ENCODE data around the gene FBXL3. TPM values are rescaled to one million over a fixed set of nuclear protein-coding genes. Genes with fewer than 3 reads are reported as not detected.
A peak's percentile ranks its signal among the peaks of the same experiment; 100 is the strongest.

FBXL3 gene
- total RNA-seq, 2 donors from 2014 or later: 38.9 to 53.3 TPM

DNA sequence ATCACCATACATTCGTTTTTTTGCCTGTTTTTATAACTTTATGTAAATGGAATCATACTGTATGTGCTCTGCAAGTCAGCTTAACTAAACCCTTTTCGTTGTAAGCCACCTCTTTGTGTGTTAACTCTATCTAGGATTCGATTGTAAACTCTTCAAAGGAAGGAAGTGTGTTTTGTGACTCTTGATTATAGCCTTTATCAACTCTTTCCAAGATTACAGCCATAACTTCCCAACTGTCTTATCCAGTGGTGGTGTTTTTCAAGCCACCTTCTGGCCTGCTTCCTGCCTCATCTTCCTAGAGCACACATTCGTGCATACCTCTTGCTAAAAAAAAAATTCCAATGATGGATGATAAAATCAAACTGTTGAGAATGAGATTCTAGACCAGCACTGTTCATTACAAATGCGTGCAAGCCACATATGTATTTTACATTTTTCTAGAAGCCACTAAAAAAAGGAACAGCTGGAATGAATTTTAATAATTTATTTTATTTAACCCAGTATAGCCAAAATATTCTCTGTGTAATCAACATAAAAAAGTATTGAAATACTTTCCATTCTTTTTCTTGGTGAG is 12.0 kb upstream of the FBXL3 start:
- H3K27ac Mint-ChIP-seq: no peak overlapping the region
- no peaks in the 10 kb centered on the region for H3K27me3 Mint-ChIP-seq
- no peak for ATAC-seq (replicated peaks)
- H3K4me3 Mint-ChIP-seq: no peak overlapping the region
- peaks cover 16% of the 10 kb centered on the region for H3K4me1 Mint-ChIP-seq
- H3K9me3 Mint-ChIP-seq: no peaks in the 10 kb centered on the region
- no peaks in the 10 kb centered on the region for H3K36me3 Mint-ChIP-seq (ENCODE audit: low read depth)

DNA sequence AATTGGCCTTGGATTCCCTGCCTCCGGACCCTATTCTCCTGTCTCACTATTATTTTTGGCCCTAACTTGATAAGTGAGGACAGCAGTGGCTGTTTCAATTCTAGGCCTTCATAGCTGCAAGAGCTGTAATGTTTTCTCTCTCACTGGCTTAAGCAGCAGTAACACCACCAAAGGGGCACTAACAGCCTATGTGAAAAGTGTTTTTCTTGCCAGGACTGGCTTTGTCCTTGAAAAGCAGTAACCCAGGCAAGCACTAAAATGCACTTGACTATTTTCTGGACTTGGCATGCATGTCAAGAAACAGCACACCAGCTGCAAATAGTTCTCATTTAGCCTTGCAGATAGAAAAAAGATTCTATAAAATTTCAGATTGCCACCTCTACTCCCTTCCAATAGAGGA is 9.3 kb upstream of the FBXL3 start:
- Mint-ChIP-seq H3K4me3 (no peak overlapping the region), H3K4me1 (peaks cover 15% of the 10 kb centered on the region), H3K27ac (no peak overlapping the region), H3K27me3 (no peaks in the 10 kb centered on the region), H3K36me3 (ENCODE audit: low read depth) (no peaks in the 10 kb centered on the region), H3K9me3 (no peaks in the 10 kb centered on the region)
- ATAC-seq (replicated peaks): no peak

DNA sequence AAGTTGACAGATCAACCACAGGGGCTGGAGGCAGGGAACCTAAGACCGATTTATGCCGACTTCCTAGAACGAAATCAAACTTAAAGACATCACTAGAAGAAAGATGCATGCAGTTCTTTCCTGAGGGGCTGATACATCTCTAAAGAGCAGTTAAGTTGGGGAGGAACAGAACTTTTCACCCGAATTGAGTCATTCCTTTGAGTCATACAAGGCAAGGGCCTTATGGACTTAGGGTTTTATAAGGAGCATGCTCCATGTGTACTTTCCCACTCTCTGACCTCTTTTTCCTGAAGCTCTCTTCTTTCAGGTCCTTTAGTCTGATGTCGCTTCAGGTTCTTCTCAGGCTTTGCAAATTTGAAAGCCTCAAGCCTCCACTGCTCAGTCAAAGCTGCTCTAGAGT is 7.9 kb upstream of the FBXL3 start:
- no peaks in the 10 kb centered on the region for H3K36me3 Mint-ChIP-seq (ENCODE audit: low read depth)
- no peak overlapping the region for H3K27ac Mint-ChIP-seq
- H3K9me3 Mint-ChIP-seq: no peaks in the 10 kb centered on the region
- peaks cover 15% of the 10 kb centered on the region for H3K4me1 Mint-ChIP-seq
- no peaks in the 10 kb centered on the region for H3K27me3 Mint-ChIP-seq
- H3K4me3 Mint-ChIP-seq: peak overlapping the region; percentile 9
- ATAC-seq (replicated peaks): peak; percentile 73

DNA sequence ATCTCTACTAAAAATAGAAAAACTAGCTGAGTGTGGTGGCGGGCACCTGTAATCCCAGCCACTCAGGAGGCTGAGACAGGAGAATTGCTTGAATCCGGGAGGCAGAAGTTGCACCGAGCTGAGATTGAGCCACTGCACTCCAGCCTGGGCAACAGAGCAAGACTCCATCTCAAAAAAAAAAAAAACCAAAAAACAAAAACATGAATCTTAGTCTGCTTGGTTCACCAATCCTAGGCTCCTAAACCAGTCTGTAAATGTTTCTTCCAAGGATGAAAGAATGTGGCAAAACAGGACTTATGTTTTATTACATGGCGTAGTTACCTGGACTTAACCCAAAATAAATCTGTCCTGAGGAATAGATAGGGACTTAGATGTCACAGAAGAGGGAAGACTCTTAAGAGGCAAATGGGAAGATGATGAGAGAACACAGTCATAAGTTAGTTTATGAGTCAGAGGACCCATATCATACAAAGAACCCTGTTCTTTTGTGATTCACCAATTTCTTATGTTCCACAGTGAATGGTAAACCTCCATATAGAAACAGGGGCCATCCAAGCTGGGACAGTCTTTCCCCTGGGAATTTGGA is 6.9 kb upstream of the FBXL3 start:
- H3K27ac Mint-ChIP-seq: no peak overlapping the region
- ATAC-seq (replicated peaks): peak; percentile 95

DNA sequence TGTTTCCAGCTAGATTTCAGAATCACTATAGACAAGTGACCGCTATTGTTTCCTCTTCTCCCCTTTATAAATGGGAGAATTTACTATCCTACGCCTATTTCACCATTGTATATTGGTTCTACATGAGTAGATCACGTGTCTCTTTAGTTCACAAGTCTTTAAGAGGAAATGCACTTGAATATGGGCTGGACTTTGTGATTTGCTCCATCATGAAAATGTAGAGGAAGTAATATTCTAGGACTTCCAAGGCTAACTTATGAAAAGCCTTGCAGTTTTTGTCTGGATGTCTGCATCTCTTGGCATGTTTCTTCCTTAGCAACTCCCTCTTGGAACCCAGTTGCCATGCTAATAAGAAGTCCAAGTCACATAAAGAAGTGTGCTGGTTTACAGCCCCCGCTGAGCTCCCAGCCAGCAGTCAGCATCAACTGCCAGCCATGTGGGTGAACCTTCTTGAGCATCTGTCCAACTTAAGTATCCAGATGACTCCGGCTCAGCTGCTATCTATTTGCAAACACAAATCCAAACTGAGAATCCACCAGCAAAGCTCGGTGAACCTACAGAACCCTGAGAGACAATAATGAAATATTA is 4.8 kb upstream of the FBXL3 start:
- Mint-ChIP-seq H3K27ac (no peak overlapping the region), H3K4me3 (no peak overlapping the region), H3K27me3 (no peaks in the 10 kb centered on the region), H3K9me3 (no peaks in the 10 kb centered on the region), H3K4me1 (peaks cover 25% of the 10 kb centered on the region), H3K36me3 (ENCODE audit: low read depth) (peaks cover 5% of the 10 kb centered on the region)
- no peak for ATAC-seq (replicated peaks)

More for the DNA sequence above, 6.9 kb upstream of the FBXL3 start:
- H3K9me3 Mint-ChIP-seq: no peaks in the 10 kb centered on the region
- H3K36me3 Mint-ChIP-seq (ENCODE audit: low read depth): no peaks in the 10 kb centered on the region
- H3K27me3 Mint-ChIP-seq: no peaks in the 10 kb centered on the region
- H3K4me3 Mint-ChIP-seq: peak overlapping the region; percentile 9
- peaks cover 15% of the 10 kb centered on the region for H3K4me1 Mint-ChIP-seq

DNA sequence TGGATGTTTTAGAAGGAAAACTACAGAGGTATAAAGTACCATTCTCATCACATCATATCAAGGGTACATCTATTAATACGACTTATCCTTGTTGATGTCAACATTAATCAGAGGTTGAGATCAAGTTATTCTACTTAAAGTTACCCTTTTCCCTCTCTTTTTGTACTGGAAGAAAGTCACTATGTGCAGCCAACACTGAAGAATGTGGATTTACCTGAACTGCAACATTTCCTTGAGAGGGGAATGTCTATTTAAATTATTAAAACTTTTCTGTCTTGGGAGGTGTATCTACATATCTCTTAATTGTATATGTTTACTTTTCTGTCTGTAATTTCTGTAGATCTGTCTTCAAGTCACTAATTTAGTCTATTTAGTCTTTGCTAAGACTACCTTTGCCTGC is 2.5 kb upstream of the FBXL3 start:
- no peak for ATAC-seq (replicated peaks)
- Mint-ChIP-seq H3K9me3 (no peaks in the 10 kb centered on the region), H3K4me1 (peaks cover 22% of the 10 kb centered on the region), H3K27me3 (no peaks in the 10 kb centered on the region), H3K27ac (no peak overlapping the region), H3K4me3 (no peak overlapping the region), H3K36me3 (ENCODE audit: low read depth) (peaks cover 26% of the 10 kb centered on the region)

DNA sequence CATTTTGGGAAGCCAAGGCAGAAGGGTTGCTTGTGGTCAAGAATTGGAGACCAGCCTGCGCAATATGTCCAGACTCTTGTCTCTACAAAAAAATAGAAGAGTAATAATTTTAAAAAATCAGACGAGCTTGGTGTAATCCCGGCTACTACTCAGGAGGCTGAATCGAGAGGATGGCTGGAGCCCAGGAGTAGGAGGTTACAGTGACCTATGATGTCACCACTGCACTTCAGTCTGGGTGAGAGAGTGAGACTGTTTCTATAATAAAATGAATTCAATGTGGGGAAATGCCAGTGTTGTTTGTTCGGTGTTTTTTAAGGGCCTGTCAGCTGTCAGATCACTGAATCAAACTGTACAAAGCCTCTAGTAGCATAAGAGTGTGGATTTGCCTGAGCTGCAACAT is 1.2 kb upstream of the FBXL3 start:
- Mint-ChIP-seq H3K36me3 (ENCODE audit: low read depth) (peaks cover 38% of the 10 kb centered on the region), H3K27ac (peak overlapping the region; percentile 90), H3K27me3 (no peaks in the 10 kb centered on the region), H3K9me3 (no peaks in the 10 kb centered on the region), H3K4me1 (peaks cover 23% of the 10 kb centered on the region), H3K4me3 (peak overlapping the region; percentile 85)
- no peak for ATAC-seq (replicated peaks)

DNA sequence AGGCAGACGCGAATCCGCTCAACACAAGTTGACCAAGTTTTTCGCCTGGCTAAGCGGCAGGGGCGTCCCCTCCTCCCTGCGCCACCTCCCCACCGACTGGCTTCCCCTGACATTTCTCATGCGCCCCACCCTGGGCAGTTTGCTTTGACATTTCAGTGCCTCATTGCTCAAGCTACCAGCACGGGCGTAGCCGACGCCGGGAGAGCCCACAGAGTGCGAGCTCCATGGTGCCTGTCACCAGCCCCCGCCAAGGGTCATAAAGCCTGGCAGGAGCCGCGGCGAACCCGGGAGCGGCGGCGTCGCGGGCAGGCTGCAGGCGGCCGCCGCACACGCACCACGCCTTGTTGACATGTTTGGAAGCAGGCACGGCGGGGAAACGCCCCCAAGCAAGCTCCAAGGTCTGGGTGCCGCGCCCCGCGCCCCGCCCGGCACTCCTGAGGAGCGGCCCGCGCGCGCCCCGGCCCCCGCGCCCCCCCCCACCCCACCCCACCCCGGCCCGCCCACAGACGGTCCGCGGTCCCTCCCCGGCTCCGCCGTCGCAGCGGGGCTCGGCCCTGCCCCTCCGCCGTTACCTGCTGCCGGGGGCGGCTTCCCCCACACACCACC is 601 bp downstream of the FBXL3 start:
- ATAC-seq (replicated peaks): peak; percentile 61
- Mint-ChIP-seq H3K27me3 (no peaks in the 10 kb centered on the region), H3K36me3 (ENCODE audit: low read depth) (peaks cover 56% of the 10 kb centered on the region), H3K4me3 (peak overlapping the region; percentile 85), H3K27ac (peak overlapping the region; percentile 93), H3K4me1 (peaks cover 32% of the 10 kb centered on the region), H3K9me3 (no peaks in the 10 kb centered on the region)

DNA sequence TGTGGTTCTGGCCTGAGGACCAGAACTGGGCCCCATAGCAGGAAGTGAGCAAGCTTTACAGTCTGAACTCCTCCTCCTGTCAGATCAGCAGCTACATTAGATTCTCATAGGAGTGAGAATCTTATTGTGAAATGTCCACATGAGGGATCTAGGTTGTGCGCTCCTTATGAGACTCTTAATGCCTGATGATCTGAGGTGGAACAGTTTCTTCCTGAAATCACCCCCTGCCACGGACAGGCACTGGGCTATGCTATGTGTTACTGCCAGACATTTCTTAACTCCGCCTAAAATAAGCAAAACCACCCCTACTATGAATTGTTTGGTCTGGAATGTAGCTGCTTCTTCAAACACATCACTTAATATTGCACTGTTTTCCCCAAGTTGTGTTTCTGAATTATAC is 4.6 kb downstream of the FBXL3 start:
- peak overlapping the region; percentile 85 for H3K4me3 Mint-ChIP-seq
- peaks cover 22% of the 10 kb centered on the region for H3K4me1 Mint-ChIP-seq
- H3K27me3 Mint-ChIP-seq: no peaks in the 10 kb centered on the region
- peaks cover 97% of the 10 kb centered on the region for H3K36me3 Mint-ChIP-seq (ENCODE audit: low read depth)
- no peak for ATAC-seq (replicated peaks)
- H3K27ac Mint-ChIP-seq: peak overlapping the region; percentile 6
- no peaks in the 10 kb centered on the region for H3K9me3 Mint-ChIP-seq

DNA sequence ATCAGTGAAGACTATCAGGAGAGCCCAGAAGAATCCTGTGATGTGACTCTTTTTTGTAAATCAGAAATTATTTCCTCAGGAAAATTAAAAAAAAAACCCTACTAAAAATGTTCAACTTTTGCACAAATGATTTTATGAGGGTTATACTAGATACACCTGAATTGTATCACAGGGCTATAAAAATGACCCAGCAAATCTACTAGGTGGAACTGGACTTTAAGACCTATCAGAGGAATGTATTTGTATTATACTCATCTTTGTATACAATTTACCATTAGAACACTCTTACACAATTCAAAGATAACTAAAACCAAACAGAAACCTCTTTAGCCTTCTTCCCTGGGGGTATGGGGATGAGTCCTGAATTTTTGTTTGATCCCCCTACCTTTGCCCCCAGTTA is 7.2 kb downstream of the FBXL3 start:
- Mint-ChIP-seq H3K27ac (no peak overlapping the region), H3K36me3 (ENCODE audit: low read depth) (peaks cover 100% of the 10 kb centered on the region), H3K27me3 (no peaks in the 10 kb centered on the region), H3K9me3 (no peaks in the 10 kb centered on the region), H3K4me1 (peaks cover 32% of the 10 kb centered on the region), H3K4me3 (peak overlapping the region; percentile 47)
- ATAC-seq (replicated peaks): no peak

DNA sequence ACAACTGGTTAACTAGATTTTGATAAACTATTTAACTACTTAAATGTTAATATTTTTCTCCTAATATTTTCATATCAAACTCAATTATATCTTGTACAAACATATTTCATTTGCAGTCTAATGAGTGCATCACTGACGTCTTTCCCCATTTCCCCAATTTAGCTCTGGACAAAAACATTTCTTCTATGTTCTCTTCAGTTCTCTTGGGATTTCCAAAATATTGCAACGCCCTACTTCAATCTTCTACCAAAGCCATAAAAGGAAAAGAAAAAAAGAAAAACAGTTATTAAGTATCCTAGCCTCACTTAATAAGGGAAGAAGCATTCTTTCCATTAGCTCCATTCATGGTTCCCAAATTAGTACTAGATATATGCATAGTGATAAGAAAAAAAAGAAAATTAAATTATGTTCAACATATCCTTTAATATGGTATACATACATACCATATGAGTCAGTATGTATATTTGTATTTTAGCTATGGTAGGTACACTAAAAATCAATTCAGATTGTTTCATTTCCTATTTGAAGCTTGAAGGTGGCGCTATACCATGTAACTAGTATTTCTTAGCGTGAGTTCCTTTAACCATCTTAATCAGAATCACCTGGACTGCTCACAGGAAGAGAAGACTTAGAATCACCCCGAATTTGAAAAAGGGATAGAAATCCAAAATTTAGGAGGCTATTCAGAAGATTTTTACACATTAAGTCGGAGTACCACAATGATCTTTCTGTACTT is 9.9 kb downstream of the FBXL3 start:
- ATAC-seq (replicated peaks): no peak
- H3K27ac Mint-ChIP-seq: peak overlapping the region; percentile 41

DNA sequence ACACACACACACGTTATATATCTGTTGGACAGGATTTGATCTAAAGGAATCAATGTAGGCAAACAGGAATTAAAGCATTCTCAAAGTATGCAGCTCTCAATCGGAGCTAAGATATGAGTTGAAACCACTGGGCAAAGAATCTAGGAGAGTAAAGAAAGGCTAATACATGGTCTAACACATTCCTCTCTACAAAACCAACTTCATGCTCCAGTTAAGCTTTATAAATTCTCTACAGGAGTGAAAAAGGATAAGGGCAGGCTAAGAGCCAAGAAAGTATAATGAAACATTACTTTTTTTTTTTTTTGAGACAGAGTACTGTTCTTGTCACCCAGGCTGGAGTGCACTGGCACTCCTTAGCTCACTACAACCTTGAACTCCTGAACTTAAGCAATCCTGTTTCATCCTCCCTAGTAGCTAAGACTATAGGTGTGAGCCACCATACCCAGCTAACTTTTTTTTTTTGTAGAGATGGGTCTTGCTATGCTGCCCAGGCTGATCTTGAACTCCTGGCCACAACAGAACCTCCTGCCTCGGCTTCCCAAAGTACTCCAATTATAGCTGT is 10.6 kb downstream of the FBXL3 start:
- Mint-ChIP-seq H3K9me3 (no peaks in the 10 kb centered on the region), H3K36me3 (ENCODE audit: low read depth) (peaks cover 100% of the 10 kb centered on the region), H3K4me3 (no peak overlapping the region), H3K4me1 (peaks cover 33% of the 10 kb centered on the region), H3K27ac (no peak overlapping the region), H3K27me3 (no peaks in the 10 kb centered on the region)
- ATAC-seq (replicated peaks): no peak

More for the DNA sequence above, 9.9 kb downstream of the FBXL3 start:
- H3K36me3 Mint-ChIP-seq (ENCODE audit: low read depth): peaks cover 100% of the 10 kb centered on the region
- no peaks in the 10 kb centered on the region for H3K9me3 Mint-ChIP-seq
- H3K4me3 Mint-ChIP-seq: no peak overlapping the region
- no peaks in the 10 kb centered on the region for H3K27me3 Mint-ChIP-seq
- peaks cover 33% of the 10 kb centered on the region for H3K4me1 Mint-ChIP-seq

DNA sequence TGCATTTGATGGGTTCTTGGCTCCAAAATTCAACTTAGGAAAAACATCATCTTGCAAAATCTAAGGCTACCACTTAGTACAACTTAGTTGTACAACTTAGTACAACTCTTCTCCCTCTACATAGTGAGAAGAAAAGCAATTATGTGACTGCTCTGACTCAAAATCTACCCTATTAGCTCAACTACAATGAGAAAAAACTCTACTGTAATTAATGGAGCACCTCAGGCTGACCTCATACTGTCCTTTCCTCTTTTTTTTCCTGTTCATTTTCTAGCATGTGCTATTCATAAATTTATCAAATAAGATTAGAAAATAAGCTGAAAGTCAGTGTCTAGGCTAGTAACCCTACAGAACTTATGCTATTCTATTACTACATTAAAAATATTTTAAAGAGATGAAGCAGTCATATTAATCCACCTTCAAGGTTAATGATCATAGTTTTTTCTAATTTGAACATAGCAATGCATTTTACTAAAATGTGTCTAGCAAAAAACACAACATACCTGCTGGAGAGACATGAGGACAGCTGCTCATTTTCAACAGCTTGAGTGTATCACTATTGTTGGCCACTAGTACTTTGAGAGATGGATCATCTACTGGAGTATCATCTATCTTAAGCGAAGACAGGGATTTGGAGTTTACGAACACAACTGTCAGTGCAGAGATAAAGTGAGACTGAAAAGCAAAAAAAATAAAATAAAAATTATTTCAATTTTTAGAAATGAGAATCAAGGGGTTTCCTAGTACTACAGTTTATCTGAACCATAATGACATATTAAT is 11.9 kb downstream of the FBXL3 start:
- no peak for ATAC-seq (replicated peaks)
- H3K36me3 Mint-ChIP-seq (ENCODE audit: low read depth): peaks cover 100% of the 10 kb centered on the region
- peaks cover 33% of the 10 kb centered on the region for H3K4me1 Mint-ChIP-seq
- no peak overlapping the region for H3K4me3 Mint-ChIP-seq
- H3K27me3 Mint-ChIP-seq: no peaks in the 10 kb centered on the region
- H3K27ac Mint-ChIP-seq: no peak overlapping the region
- no peaks in the 10 kb centered on the region for H3K9me3 Mint-ChIP-seq
